ENCODE data around the gene XAB2.

XAB2 gene

DNA sequence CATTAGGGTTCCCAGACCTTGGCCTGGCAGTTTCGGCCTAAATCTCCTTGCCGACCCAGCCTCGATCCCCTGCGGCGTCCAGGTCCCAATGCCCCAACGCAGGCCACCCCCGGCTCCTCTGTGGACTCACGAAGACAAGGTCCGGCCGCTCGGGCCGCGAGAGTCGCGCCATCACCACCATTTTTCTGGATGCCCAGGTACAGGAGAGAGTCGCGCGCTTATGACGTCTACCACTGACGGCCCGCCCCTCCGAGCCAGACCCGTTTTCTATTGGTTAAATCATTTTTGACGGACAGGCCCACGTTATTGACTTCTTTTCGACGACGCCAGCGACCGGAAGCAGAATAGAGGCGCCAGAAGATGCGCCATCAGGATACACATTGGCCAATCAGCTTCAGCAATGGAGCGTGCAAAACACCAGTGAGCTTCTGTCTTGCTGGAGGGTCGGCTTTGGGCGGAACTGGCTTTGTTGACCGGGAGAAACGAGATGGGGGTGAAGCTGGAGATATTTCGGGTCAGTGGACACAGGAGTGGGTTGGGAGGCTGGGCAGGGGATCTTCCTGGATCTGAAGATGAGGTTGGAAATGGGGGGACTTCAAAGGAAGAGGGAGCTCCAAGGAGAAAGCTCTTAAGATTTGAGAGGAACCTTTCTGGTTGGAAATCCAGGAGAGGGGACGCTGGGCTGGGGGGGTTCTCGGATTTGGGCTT, at the start of gene XAB2, which contains the start of gene PET100:
Gene XAB2 (minus strand): TSS at position 199 of the 708 bp plus-strand sequence. CDS start 18 bp downstream, at position 181.
Gene PET100 (plus strand): TSS at position 447 of the 708 bp plus-strand sequence. CDS start 41 bp downstream, at position 488.
- DNase-seq (ENCODE audit: low read depth), result peak; percentile 88

DNA sequence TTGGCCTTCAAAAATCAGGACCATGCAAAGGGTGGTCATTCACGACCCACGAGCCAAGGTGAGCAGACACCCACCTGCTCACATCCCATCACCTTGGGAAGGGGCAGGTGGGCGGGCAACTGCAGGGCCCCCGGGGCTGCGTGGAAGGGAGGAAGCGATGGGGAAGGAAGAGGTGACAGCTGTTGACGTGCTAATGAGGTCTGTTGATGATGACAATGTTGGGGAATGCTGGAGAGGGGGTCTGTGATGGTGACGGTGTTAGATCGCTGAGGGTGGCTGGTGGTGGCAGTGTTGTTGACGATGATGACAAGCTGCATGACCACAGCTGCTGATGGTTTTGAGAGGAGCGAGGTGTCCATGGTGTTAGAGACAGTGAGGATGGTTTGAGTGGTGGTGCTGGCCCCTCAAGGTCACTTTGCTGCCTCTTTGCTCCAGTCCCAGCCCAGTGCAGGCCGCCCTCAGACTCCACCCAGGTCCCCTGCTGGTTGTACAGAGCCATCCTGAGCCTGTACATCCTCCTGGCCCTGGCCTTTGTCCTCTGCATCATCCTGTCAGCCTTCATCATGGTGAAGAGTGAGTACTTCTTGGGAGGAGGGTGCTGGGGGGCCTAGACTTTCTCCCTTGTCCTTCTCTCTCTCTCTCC, 48.4 kb upstream of the XAB2 start:
- no peak for DNase-seq (ENCODE audit: low read depth)

DNA sequence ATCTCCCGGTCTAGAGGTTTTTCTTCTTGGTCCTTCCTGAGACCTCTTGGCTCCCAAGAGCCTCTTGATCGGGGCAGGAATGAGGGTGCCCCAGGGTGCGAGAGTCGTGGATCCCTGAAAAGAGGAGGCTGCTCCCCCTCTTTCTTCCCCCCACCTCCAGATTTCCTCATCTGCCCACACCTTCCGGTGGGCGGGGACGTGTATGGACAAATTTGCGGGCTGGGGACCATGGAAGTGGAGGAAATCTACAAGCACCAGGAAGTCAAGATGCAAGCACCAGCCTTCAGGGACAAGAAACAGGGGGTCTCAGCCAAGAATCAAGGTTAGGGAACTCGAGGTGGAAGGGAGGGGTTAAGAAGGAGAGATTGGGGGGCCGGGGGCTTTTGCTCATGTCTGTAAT, 47.5 kb upstream of the XAB2 start, which contains the start of gene MCEMP1:
Gene MCEMP1 (plus strand): TSS at position 237 of the 400 bp plus-strand sequence. CDS start 31 bp downstream, at position 268.
- DNase-seq (ENCODE audit: low read depth), result no peak

DNA sequence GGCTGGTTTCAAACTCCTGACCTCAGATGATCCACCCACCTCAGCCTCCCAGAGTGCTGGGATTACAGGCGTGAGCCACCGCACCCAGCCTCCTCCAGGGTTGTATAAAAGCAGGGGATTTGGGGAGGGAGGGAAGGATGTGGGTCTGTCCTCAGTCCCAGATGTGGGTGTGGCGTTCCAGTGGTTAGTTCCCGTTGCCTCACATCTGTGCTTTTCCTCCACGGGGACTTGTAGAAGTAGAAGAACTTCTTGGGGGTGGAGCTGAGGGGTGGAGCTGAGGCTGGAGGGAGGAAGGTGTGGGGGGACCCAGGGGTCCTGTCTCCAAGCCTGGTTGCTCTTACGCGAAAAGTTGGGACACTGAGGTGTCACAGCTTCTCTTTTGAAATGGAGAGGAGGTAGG, 47.0 kb upstream of the XAB2 start:
- no peak for DNase-seq (ENCODE audit: low read depth)

DNA sequence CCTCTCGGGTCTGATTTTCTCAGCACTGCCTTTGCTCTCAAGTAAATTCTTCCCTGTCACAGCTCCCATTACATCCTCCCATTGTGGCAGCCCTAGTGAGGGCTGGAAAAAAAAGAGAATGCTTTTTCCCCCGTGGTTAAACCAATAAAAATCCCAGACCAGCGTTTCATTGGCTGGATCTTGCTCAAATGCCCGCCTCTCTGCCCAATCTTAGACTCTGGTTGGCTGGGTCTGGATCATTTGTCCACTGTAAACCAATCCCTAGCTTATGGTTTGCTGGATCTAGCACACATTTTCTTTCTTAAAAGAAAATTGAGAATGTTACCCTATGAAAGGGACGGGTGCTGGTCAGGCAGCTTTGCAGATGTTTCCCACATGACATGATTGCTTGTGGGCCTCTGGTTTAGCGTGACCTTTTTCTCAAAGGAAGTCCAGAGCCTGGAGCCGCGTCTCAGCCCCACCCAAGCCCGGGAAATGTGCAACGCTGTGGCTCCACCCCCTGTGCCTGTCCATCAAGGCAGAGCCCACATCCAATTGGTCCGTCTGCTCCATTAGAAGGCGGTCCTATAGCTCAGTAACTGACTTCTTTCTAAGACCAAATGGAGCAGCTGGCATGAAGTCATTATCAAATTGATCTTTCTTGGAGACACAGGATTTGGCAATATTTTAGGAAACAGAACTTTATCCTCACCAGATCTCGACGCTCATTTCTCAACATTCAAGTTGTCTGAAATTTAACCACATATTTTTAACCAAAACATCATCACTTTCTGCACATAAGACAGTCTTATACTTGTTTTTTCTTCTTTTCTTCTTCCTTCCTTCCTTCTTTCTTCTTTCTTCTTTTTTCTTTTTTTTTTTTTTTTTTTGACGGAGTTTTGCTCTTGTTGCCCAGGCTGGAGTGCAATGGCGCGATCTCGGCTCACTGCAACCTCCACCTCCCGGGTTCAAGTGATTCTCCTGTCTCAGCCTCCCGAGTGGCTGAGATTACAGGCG, 45.0 kb upstream of the XAB2 start:
- no peak for DNase-seq (ENCODE audit: low read depth)

DNA sequence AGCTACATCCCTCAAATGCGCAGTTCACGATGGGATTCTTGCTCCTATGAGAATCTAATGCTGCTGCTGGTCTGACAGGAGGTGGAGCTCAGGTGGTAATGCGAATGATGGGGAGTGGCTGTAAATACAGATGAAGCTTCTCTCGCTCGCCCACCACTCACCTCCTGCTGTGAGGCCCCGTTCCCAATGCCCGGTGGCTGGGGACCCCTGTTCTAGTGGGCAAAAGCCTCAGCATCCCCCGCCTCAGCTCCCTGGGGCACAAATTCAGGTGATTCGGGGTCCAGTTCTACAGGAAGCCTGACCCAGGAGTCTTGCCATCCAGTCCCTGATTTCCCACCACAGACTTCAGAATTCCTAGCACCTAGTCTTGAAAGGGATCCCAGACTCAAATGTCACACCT, 43.2 kb upstream of the XAB2 start:
- no peak for DNase-seq (ENCODE audit: low read depth)

DNA sequence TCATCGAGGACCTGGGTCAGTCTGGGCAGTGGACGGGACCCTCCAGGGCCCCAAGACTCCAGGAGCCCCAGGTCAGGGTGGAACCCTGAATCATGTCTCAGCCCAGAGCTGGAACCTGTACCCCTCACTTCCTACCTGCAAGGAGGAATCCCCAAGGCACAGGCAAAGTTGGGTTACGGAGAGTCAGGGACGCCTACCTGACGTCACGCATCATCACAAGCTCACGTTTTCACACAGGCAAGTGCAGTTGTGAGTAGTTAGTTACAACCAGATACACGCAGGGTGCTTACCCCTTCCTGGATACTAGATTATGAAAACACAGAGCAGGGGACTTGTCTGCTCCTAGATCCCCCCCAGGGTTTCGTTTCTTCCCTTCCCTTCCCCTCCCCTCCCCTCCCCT, 41.4 kb upstream of the XAB2 start:
- DNase-seq (ENCODE audit: low read depth), result no peak

DNA sequence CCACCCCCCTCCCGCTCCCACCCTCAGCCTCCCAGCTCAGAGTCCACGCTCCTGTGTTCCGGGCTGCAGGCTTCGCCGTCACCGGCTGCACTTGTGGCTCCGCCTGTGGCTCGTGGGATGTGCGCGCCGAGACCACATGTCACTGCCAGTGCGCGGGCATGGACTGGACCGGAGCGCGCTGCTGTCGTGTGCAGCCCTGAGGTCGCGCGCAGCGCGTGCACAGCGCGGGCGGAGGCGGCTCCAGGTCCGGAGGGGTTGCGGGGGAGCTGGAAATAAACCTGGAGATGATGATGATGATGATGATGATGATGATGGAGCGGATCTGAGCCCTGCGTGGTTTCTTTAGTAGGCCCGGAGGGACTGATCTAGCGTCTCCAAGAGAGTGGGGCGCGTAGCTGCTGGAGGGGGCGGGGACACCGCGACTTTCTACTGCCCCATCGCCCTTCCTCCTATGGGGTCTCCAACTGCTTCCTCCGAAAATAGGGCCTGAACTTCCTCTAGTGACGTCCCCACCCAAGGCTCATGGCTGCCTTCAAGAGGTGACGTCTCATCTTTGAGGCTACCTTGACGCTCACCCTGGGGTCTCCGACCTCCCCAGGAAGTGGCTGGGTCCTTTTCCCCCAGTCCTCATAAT, 40.9 kb upstream of the XAB2 start:
- no peak for DNase-seq (ENCODE audit: low read depth)

DNA sequence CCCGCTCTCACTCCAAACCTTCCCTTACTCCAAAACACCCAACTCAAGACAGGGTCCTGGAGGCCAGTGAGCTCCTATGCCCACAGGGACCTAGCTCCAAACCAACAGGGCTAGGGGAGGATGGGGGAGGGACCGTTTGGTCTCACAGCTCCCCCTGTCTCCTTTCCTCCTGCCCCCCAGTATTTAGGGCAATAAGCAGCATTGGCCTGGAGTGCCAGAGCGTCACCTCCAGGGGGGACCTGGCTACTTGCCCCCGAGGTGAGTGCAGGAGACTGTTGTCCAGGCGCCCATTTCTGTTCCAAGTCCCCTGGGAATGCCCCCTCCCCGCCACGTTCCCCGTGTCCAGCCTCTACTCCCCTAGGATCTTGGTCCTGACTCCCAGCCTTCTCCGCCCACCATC, 40.3 kb upstream of the XAB2 start:
- no peak for DNase-seq (ENCODE audit: low read depth)

DNA sequence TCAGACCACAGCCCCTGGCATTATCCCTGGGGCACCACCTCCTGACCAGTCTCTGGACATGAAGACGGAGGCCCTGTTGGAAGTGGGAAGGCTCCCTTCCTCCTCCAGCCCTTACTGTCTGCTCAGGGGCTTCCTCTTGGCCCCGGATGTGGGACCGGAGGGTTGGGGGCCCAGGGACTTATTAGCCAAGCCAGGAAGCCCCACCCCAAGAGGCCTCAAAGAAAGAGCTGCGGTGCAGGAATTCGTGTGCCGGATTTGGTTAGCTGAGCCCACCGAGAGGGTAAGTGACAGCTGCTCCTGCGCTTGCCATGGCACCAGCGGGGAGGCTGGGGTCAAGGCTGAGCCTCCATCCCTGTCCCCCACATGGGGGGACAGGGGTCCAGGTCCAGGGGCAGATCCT, 39.5 kb upstream of the XAB2 start, which contains the start of gene RETN:
Gene RETN (plus strand): TSS at position 208 of the 400 bp plus-strand sequence. CDS start 278 bp downstream, outside the sequence.
- no peak for DNase-seq (ENCODE audit: low read depth)

DNA sequence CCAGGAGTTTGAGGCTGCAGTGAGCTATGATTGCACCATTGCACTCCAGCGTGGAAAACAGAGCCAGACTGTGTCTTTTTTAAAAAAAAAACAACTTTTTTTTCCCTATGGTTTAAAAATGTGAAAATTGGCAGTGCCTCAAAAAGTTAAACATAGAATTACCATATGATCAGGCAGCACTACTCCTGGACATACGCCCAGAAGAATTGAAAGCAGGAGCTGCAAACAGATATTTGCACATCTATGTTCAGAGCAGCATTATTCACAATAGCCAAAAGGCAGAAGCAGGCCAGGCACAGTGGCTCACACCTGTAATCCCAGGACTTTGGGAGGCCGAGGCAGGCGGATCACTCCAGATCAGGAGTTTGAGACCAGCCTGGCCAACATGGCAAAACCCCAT, 35.7 kb upstream of the XAB2 start:
- DNase-seq (ENCODE audit: low read depth), result no peak

DNA sequence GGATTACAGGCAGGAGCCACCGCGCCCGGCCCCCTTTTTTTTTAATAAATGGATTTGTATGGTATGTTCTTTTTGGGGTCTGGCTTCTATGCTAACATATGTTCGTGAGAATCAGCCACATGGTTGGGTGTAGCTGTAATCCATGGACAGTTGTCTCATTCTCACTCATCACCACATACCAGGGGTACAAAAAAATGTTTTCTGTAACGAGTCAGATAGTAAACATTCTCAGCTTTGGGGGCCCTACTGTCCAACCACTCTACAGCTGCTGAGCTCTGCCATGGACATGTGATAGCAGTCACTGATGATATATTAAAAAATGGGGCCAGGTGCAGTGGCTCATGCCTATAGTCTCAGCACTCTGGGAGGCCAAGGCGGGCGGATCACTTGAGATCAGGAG, 34.4 kb upstream of the XAB2 start:
- DNase-seq (ENCODE audit: low read depth), result no peak

DNA sequence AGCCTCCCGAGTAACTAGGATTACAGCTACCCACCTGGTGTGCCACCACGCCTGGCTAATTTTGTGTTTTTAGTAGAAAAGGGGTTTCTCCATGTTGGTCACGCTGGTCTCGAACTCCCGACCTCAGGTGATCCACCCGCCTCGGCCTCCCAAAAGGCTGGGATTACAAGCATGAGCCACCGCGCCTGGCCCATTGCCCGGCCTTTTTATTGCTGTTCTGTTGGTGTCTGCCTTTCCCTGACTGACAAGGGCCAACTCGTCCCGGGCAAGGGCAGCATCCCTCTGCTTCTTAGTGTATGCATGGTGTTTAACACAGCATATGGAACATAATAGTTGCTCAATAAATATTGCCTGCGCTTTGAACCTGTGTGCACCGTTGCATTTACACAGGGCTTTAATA, 33.3 kb upstream of the XAB2 start:
- no peak for DNase-seq (ENCODE audit: low read depth)

DNA sequence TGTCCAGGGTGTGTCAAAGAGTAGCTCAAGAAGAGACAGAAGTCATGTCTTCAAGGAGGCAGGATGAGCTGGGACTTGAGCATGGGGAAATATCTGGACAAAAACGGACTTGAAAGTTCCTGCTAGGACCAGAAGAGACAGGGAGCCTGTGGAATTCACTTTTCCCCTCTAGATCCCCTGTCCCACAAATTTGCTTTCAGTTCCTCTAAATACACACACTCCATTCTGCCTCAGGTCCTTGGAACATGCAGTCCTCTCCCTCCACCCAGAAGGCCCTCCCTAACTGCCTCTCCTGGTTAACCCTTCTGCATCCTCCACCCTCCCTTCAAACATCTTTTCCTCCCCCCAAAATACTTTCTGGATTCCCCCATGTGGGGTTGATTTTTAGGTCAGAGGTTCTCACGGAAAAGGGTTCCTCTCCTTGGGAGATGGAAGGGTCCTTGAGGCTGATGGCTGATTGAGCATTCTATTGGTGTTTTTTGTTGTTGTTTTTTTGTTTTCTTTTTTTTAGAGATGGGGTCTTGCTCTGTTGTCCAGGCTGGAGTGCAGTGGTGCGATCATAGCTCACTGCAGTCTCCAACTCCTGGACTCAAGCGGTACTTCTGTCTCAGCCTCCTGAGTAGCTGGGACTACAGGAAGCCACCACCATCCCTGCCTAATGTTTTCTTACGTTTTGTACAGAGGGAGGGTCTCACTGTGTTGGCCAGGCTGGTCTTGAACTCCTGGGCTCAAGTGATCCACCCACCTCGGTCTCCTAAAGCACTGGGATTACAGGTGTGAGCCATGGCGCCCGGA, 32.6 kb upstream of the XAB2 start:
- DNase-seq (ENCODE audit: low read depth), result no peak

DNA sequence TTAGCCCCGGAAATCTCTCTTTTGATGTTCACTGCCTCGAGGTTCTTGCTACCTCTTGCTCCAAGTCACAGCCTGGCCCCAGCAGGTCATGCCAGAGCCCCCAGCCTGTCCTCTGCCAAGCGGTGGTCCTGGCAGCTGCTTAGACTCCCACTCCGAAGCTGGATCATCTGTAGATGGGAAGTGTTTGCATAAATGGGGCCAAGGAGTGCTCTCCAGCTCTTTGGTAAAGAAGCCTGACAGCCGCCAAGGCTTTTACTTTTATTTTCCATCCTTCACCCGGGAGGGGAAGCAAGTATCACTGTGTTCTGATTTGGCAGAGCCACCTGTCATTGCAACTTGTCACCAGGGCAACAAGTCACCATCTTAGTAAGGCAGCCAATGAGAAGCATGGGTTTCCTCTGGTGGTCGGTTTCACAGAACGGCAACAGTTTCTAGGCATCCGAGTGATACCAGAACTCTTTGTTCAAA, 28.9 kb upstream of the XAB2 start:
- no peak for DNase-seq (ENCODE audit: low read depth)

DNA sequence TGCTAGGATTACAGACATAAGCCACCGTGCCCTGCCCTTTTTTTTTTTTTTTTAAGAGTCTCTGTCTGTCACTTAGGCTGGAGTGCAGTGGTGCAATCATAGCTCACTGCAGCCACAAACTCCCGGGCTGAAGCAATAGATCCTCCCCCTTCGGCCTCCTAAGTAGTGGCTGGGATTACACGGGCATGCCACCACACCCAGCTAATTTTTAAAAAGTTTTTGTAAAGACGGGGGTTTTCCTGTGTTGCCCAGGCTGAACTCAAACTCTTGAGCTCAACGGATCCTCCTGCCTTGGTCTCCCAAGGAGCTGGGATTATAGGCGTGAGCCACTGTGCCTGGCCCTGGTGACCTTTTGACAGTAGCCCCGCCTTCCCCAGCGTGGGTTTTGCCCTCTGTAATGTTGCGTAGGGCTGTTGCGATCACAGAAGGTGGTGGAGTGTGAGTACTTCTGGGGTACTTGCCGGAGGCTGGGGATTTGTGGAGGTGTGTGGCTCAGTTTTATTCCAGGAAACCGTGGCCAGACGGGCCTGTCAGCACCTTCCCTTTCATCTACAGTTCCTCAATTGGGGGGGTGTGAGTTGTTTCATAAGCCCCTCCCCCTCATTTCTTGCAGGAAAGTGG, 27.9 kb upstream of the XAB2 start:
- DNase-seq (ENCODE audit: low read depth), result no peak

DNA sequence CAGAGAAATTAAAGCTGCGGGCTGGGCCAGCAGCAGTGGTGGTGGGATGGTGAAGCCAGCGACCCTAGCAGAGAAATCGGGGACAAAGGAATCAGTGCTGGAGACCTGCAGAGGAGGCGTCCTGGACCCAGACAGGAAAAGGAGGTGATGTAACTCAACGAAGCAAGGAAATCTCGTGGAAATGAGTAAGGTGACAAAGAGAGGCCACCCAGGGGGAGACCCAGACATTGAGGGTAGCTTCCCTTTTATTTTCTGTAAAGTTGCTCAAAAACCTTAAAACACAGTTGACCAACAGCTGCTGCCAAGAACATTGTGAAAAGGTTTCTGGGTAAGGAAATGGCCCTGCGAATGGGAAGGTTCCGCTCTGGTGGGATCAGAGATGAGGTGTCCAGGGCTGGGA, 26.2 kb upstream of the XAB2 start:
- no peak for DNase-seq (ENCODE audit: low read depth)

DNA sequence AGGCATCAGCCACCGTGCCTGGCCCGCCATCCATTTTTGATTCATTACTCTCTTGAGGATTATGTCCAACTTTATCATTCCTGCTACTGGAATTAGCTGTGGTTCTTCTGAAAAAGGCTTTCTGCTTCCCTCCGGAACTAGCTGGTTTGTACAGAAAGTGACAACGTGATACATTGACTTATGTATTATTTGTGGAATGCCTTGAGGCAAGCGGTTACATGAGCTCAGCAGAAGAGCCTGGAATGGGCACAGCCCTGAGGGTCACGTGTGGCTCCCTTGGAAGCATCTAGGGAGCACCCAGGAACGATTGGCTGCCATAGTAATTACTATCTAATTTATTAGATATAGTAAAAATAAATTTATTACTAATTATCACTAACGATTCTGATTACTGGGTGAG, 25.1 kb upstream of the XAB2 start:
- DNase-seq (ENCODE audit: low read depth), result no peak

DNA sequence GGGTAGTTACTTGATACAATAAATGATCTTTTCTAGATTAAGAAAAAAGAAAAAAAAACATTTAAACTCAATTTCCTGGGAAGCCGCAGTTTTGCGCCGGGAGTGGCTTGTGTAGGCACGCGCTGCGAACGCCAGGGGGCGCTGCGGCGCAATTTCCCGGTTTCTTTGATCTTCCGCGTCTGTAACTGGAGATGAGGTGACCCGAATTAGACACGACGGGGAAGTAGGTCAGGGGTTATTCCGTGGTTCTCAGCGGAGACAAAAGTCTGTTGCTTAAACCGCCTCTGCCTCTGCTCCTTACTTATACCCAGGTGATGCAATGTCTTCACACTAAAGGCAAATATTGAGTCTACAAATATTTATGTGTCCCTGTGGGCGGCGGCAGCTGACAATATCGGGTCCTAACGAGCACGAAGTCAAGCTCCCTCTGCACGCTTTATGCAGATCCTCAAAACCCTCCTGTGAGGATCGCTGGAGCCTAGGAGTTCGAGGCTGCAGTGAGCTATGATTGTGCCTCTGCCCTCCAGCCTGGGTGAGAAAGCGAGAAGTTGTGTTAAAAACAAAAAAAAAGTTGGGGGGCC, 22.8 kb upstream of the XAB2 start:
- DNase-seq (ENCODE audit: low read depth), result peak; percentile 84

DNA sequence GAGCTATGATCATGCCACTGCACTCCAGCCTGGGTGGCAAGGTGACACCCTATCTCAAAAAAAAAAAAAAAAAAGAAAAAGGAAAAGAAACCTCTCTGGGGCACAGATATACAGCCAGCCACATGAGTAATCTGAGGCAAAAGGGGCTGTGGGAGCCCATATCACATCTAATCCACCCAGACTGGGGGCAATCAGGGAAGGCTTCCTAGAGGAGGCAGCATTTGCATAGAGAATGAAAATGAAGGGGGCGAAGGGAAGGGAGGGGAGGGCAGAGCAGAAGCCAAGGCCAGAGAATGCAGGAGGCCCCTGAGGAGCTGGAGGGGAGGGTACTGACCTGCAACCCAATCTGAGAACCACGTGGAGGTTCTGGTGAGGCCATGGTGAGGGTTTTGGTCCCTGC, 20.8 kb upstream of the XAB2 start:
- no peak for DNase-seq (ENCODE audit: low read depth)

Measured in activated T-helper 9 cell treated with anti-CD3 and anti-CD28 coated beads, Interleukin-2, amount 50 U/mL, for 16 hours (primary cell).